HL-60 (cell line): Measurements from ENCODE around the gene ATP6AP2.

Source experiments
- DNase-seq, 2 experiments: peaks; one replicate each; pipeline ENCODE4 v3.0.0-alpha.2; 2010 to 2020; ENCODE audit warnings: low read depth in 1 of 2, low spot score in 1 of 2
- H3K27ac ChIP-seq: fragments of 250-450 bp; sonication (Bioruptor Pico); replicated peaks from 2 replicates; pipeline ENCODE4 v1.5.1; 2020; ENCODE audit warnings: mild to moderate bottlenecking, moderate library complexity
- H3K27me3 ChIP-seq: fragments of 250-450 bp; sonication (Bioruptor Pico); 2 replicates; pipeline ENCODE4 v1.5.1; 2021; ENCODE audit warnings: mild to moderate bottlenecking, moderate library complexity; ENCODE audit not compliant: insufficient read depth, poor library complexity, severe bottlenecking
- H3K4me3 ChIP-seq: replicated peaks from 2 replicates; pipeline ENCODE4 v1.5.1; 2011; ENCODE audit warnings: mild to moderate bottlenecking, control low read depth, low read length; ENCODE audit not compliant: insufficient read depth
- GABPA ChIP-seq: IDR thresholded peaks from 2 replicates; pipeline ENCODE4 v1.6.1; 2012; ENCODE audit warnings: low read depth
- POLR2AphosphoS5 ChIP-seq: IDR thresholded peaks from 2 replicates; pipeline ENCODE4 v1.6.1; 2012; ENCODE audit warnings: low read depth
- SPI1 ChIP-seq: IDR thresholded peaks from 2 replicates; pipeline ENCODE4 v1.6.1; 2012; ENCODE audit warnings: low read depth, mild to moderate bottlenecking, borderline replicate concordance
- TF ChIP-seq, protein P1 (sequence below): IDR thresholded peaks from 2 replicates; pipeline ENCODE4 v1.6.1; 2012; ENCODE audit warnings: low read depth; ENCODE audit not compliant: insufficient replicate concordance
- TF ChIP-seq, protein P2 (sequence below): IDR thresholded peaks from one replicate; pipeline ENCODE4 v1.5.1; 2011; ENCODE audit warnings: low read length, control low read depth, inconsistent platforms; ENCODE audit not compliant: insufficient read depth

The ATP6AP2 gene

GRCh38 chrX:40612511-40612910 is 31.7 kb downstream of the ATP6AP2 start:
- TF ChIP-seq, protein P1, sequence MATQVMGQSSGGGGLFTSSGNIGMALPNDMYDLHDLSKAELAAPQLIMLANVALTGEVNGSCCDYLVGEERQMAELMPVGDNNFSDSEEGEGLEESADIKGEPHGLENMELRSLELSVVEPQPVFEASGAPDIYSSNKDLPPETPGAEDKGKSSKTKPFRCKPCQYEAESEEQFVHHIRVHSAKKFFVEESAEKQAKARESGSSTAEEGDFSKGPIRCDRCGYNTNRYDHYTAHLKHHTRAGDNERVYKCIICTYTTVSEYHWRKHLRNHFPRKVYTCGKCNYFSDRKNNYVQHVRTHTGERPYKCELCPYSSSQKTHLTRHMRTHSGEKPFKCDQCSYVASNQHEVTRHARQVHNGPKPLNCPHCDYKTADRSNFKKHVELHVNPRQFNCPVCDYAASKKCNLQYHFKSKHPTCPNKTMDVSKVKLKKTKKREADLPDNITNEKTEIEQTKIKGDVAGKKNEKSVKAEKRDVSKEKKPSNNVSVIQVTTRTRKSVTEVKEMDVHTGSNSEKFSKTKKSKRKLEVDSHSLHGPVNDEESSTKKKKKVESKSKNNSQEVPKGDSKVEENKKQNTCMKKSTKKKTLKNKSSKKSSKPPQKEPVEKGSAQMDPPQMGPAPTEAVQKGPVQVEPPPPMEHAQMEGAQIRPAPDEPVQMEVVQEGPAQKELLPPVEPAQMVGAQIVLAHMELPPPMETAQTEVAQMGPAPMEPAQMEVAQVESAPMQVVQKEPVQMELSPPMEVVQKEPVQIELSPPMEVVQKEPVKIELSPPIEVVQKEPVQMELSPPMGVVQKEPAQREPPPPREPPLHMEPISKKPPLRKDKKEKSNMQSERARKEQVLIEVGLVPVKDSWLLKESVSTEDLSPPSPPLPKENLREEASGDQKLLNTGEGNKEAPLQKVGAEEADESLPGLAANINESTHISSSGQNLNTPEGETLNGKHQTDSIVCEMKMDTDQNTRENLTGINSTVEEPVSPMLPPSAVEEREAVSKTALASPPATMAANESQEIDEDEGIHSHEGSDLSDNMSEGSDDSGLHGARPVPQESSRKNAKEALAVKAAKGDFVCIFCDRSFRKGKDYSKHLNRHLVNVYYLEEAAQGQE, result no peak
- no peak for TF ChIP-seq SPI1
- no peak for TF ChIP-seq GABPA
- TF ChIP-seq POLR2AphosphoS5, result no peak
- TF ChIP-seq, protein P2, sequence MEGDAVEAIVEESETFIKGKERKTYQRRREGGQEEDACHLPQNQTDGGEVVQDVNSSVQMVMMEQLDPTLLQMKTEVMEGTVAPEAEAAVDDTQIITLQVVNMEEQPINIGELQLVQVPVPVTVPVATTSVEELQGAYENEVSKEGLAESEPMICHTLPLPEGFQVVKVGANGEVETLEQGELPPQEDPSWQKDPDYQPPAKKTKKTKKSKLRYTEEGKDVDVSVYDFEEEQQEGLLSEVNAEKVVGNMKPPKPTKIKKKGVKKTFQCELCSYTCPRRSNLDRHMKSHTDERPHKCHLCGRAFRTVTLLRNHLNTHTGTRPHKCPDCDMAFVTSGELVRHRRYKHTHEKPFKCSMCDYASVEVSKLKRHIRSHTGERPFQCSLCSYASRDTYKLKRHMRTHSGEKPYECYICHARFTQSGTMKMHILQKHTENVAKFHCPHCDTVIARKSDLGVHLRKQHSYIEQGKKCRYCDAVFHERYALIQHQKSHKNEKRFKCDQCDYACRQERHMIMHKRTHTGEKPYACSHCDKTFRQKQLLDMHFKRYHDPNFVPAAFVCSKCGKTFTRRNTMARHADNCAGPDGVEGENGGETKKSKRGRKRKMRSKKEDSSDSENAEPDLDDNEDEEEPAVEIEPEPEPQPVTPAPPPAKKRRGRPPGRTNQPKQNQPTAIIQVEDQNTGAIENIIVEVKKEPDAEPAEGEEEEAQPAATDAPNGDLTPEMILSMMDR, result no peak
- no peak for DNase-seq
- no peak overlapping the region for H3K4me3 ChIP-seq
- H3K27me3 ChIP-seq, result no peaks in the 10 kb centered on the region
- H3K27ac ChIP-seq, result no peak overlapping the region

- Histone ChIP-seq H3K27me3 (no peaks in the 10 kb centered on the region), H3K27ac (no peak overlapping the region)
Observed at GRCh38 chrX:40615976-40616375, 35.2 kb downstream of the ATP6AP2 start.

GRCh38 chrX:40617566-40617965 is 36.8 kb downstream of the ATP6AP2 start:
- DNase-seq, result no peak
- H3K27ac ChIP-seq, result no peak overlapping the region
- H3K4me3 ChIP-seq, result no peak overlapping the region
- no peaks in the 10 kb centered on the region for H3K27me3 ChIP-seq
- TF ChIP-seq, protein P2, result no peak
- no peak for TF ChIP-seq POLR2AphosphoS5
- no peak for TF ChIP-seq GABPA
- TF ChIP-seq SPI1, result no peak
- TF ChIP-seq, protein P1, result no peak

More at GRCh38 chrX:40615976-40616375, 35.2 kb downstream of the ATP6AP2 start:
- DNase-seq, result no peak
- no peak overlapping the region for H3K4me3 ChIP-seq
- TF ChIP-seq, protein P1, result no peak
- no peak for TF ChIP-seq GABPA
- TF ChIP-seq POLR2AphosphoS5, result no peak
- TF ChIP-seq, protein P2, result no peak
- TF ChIP-seq SPI1, result no peak
